Esophagus muscularis mucosa (tissue), 4 donors: ENCODE data around the gene GKN2. TPM values are rescaled to one million over a fixed set of nuclear protein-coding genes. Genes with fewer than 3 reads are reported as not detected.
A peak's percentile ranks its signal among the peaks of the same experiment; 100 is the strongest.

Experiments
- DNase-seq: peaks from one replicate; pipeline ENCODE4 v3.0.0-alpha.2; 2017; ENCODE audit errors: extremely low spot score
- H3K27ac ChIP-seq, 4 donors: fragments of 200-600 bp; sonication (generic); replicated peaks in 1 of 4; 1 replicate in 3 of 4; 2 replicates in 1 of 4; pipeline ENCODE4 v1.5.1; 2016 to 2019; ENCODE audit warnings: mild to moderate bottlenecking in 1 of 4
- H3K27me3 ChIP-seq, 4 donors: fragments of 200-600 bp; sonication (generic); one replicate each; pipeline versions ENCODE4 v1.5.1 to v1.6.0; 2016 to 2019
- H3K36me3 ChIP-seq, 4 donors: fragments of 200-600 bp; sonication (generic); one replicate each; pipeline ENCODE4 v1.5.1; 2016 to 2019
- H3K4me1 ChIP-seq, 4 donors: fragments of 200-600 bp; sonication (generic); one replicate each; pipeline ENCODE4 v1.5.1; 2016 to 2019
- H3K4me3 ChIP-seq, 4 donors: fragments of 200-600 bp; sonication (generic); 1 replicate in 2 of 4; 2 replicates in 2 of 4; pipeline ENCODE4 v1.5.1; 2016 to 2019; ENCODE audit warnings: mild to moderate bottlenecking in 4 of 4, moderate library complexity in 1 of 4
- H3K9me3 ChIP-seq, 4 donors: fragments of 200-600 bp; sonication (generic); 1 replicate in 3 of 4; 2 replicates in 1 of 4; pipeline ENCODE4 v1.5.1; 2016 to 2019
- EP300 ChIP-seq: sonication (generic); formaldehyde crosslinking; IDR thresholded peaks from one replicate; pipeline ENCODE4 v1.6.1; 2017; ENCODE audit warnings: antibody characterized with exemption
- POLR2A ChIP-seq: fragments of 450-650 bp; IDR thresholded peaks from one replicate; pipeline ENCODE4 v1.6.1; 2017; ENCODE audit warnings: antibody characterized with exemption, moderate library complexity, mild to moderate bottlenecking, low read depth
- POLR2AphosphoS5 ChIP-seq, 2 donors: sonication (generic); formaldehyde crosslinking; IDR thresholded peaks; one replicate each; pipeline ENCODE4 v1.6.1; 2017; ENCODE audit warnings: antibody characterized with exemption in 2 of 2
- WGBS: methylation state at CpG from one replicate; pipeline ENCODE4 v1.1.5; 2018; 5-methylcytosine and 5-hydroxymethylcytosine counted together
- intact Hi-C: fragments of 100-400 bp; cut with DNase I; formaldehyde crosslinking; loops from one replicate; pipeline ENCODE4 v1.15.1; 2023
- total RNA-seq, 4 donors: library from RNA; depleted of rRNA; stranded (reverse); fragments of >200 nt; gene quantifications; one replicate each; pipeline versions ENCODE4 v1.1.0 to v1.2.1, GENCODE V29; 2016
- TF ChIP-seq, protein P1 (sequence below), 3 experiments: fragments of 200-600 bp in 2 of 3; fragments of 450-650 bp in 1 of 3; sonication (generic) in 2 of 3; IDR thresholded peaks; one replicate each; pipeline ENCODE4 v1.5.1; 2017 to 2019; ENCODE audit warnings: antibody characterized with exemption in 3 of 3, mild to moderate bottlenecking in 2 of 3, moderate library complexity in 1 of 3

Gene GKN2
- total RNA-seq, 4 donors from 2014 or later, result not detected

DNA sequence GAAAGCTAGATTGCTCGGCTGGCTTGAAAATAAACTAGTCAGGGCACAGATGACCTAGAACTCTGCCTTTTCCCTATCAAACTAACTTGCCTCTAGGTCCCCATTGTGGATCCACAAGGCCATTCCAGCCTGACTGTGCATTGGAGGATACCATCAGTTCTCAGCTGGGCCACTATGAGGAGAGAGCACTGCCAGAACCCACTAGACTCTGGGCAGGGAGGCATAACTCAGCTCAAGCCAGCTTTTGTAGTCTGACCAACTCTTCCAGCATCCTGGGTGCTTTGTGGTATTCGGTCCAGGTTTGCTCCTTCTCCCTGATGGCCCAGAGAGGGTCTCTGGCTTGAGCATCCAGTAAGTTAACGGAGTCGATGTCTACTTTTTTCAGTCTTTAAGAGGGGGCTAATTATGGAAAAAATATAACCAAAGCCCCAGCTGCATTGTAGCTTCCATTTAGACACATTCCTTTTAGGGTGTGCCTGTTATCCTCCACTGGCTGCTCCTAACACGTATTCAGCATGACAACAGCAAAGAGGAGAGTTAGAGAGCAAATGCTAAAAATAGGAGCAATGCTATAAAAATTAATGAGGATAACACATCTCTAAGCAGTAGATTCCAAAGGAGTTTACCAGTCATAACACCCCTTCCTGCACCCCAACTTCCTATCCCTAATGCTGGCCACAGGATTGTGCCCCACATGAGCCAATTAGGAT, 15.2 kb downstream of the GKN2 start:
- TF ChIP-seq POLR2A (no peak), POLR2AphosphoS5 (IDR thresholded peaks at IDR 0.05) (no peak)
- Histone ChIP-seq H3K4me1 (peaks cover 0 to 5% (median 0%) of the 10 kb centered on the region in 4 donors), H3K9me3 (no peaks in the 10 kb centered on the region), H3K27me3 (no peaks in the 10 kb centered on the region), H3K36me3 (no peaks in the 10 kb centered on the region), H3K4me3 (no peak overlapping the region), H3K27ac (no peak overlapping the region)
- WGBS, result 83% methylated on average over 5 of the region's 5 CpGs
- DNase-seq, result peak; percentile 45
- intact Hi-C loops, result no loop called here

DNA sequence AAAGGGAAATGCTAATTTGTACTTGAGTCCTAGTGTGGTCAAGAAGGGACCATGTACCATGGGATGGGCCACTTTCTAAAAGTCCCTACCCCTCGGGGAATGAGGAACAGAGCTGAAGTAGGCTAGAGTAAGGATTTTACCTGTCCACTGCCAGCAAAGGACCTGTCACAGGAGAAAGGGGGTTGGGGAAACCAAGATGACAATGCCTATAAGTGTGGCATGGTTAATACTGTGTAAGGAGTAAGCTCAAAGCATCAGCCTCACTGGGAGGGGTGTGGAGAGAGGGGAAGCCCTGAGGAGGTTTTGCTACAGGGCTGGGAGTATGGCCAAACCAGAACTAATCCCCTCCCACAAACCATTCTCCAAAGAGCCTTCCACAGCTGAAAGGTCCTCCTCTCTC, 15.8 kb downstream of the GKN2 start:
- H3K27ac ChIP-seq, result no peak overlapping the region
- no peak for TF ChIP-seq EP300
- no peak for TF ChIP-seq POLR2A
- TF ChIP-seq POLR2AphosphoS5 (IDR thresholded peaks at IDR 0.05), result no peak
- TF ChIP-seq, protein P1, sequence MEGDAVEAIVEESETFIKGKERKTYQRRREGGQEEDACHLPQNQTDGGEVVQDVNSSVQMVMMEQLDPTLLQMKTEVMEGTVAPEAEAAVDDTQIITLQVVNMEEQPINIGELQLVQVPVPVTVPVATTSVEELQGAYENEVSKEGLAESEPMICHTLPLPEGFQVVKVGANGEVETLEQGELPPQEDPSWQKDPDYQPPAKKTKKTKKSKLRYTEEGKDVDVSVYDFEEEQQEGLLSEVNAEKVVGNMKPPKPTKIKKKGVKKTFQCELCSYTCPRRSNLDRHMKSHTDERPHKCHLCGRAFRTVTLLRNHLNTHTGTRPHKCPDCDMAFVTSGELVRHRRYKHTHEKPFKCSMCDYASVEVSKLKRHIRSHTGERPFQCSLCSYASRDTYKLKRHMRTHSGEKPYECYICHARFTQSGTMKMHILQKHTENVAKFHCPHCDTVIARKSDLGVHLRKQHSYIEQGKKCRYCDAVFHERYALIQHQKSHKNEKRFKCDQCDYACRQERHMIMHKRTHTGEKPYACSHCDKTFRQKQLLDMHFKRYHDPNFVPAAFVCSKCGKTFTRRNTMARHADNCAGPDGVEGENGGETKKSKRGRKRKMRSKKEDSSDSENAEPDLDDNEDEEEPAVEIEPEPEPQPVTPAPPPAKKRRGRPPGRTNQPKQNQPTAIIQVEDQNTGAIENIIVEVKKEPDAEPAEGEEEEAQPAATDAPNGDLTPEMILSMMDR (IDR thresholded peaks at IDR 0.05), result no peak
- 75% methylated on average over 1 of the region's 1 CpG for WGBS
- no peak overlapping the region for H3K4me3 ChIP-seq
- no peaks in the 10 kb centered on the region for H3K36me3 ChIP-seq
- peak; percentile 62 for DNase-seq
- no peaks in the 10 kb centered on the region for H3K27me3 ChIP-seq
- no peaks in the 10 kb centered on the region for H3K9me3 ChIP-seq
- intact Hi-C loops, result no loop called here
- H3K4me1 ChIP-seq, result peaks cover 0 to 5% (median 0%) of the 10 kb centered on the region in 4 donors

DNA sequence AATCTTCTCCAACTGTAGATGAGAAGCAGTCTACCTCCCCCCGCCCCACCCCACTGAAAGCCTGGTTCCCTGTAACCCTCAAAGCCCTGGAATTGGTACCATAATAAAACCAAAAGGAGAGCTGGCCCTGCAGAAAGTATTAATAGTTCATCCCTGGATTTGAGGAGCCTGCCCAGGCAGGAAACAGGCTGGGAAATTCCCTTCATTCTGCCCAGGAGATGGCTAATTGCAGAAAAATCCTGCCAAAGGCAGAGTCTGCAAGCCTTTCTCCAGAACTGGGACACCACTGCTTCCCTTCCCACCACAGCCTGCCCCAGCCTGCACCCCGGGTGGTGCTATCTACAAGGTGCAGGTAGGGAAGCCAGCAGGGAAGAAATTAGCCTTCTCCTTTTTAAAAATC, 16.3 kb downstream of the GKN2 start:
- intact Hi-C loops, result no loop called here
- TF ChIP-seq POLR2AphosphoS5 (IDR thresholded peaks at IDR 0.05) (no peak), EP300 (no peak), POLR2A (no peak)
- TF ChIP-seq, protein P1 (IDR thresholded peaks at IDR 0.05), result no peak
- Histone ChIP-seq H3K4me3 (no peak overlapping the region), H3K27ac (no peak overlapping the region), H3K9me3 (no peaks in the 10 kb centered on the region), H3K27me3 (no peaks in the 10 kb centered on the region), H3K36me3 (no peaks in the 10 kb centered on the region), H3K4me1 (peaks cover 0 to 5% (median 0%) of the 10 kb centered on the region in 4 donors)
- peak; percentile 77 for DNase-seq
- 65% methylated on average over 2 of the region's 2 CpGs for WGBS

DNA sequence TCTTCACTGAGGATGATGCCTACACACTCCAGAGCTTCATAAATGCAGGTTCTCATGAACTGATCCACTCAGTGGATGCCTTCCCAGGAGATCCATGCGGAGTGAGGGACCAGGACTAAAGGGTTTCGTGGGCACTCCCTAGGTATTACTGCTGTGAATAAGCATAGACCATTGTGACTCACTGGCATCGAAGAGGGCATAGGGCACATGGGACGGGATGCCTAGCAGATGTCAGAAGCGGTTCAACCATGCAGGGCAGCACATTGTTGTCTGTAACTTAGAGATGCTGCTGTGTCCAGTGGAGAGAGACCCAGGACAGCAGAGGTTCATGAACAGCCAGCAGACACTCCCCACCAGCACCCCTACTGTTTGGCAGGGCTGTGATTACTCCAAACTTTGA, 17.2 kb downstream of the GKN2 start:
- Histone ChIP-seq H3K4me1 (peaks cover 0 to 5% (median 0%) of the 10 kb centered on the region in 4 donors), H3K36me3 (no peaks in the 10 kb centered on the region), H3K27ac (no peak overlapping the region), H3K27me3 (no peaks in the 10 kb centered on the region), H3K4me3 (no peak overlapping the region), H3K9me3 (no peaks in the 10 kb centered on the region)
- DNase-seq, result peak; percentile 80
- intact Hi-C loops, result no loop called here
- TF ChIP-seq EP300 (no peak), POLR2A (no peak), POLR2AphosphoS5 (IDR thresholded peaks at IDR 0.05) (no peak)
- TF ChIP-seq, protein P1 (IDR thresholded peaks at IDR 0.05), result no peak
- 100% methylated on average over 5 of the region's 5 CpGs for WGBS

DNA sequence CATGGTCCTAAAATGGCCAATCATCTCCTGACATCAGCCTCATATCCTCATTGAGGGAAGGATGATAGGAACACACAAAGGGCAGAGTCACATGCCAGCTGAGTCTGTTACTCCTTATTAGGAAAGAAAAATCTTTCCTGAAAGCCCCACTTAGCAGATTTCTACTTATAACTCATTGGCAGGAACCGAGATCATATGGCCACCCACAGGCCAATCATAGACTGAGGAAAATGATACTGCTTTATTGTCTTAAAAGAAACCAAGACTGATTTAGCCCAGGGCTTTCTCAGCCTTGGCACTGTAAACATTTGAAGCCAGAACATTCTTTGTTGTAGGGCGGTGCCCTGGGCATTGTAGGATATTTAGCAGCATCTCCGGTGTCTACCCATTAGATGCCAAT, 18.7 kb downstream of the GKN2 start:
- H3K4me1 ChIP-seq, result peaks cover 0 to 5% (median 0%) of the 10 kb centered on the region in 4 donors
- no peaks in the 10 kb centered on the region for H3K36me3 ChIP-seq
- peak; percentile 47 for DNase-seq
- H3K9me3 ChIP-seq, result no peaks in the 10 kb centered on the region
- intact Hi-C loops, result no loop called here
- H3K4me3 ChIP-seq, result no peak overlapping the region
- H3K27me3 ChIP-seq, result no peaks in the 10 kb centered on the region
- TF ChIP-seq POLR2A (no peak), POLR2AphosphoS5 (IDR thresholded peaks at IDR 0.05) (no peak), EP300 (no peak)
- TF ChIP-seq, protein P1 (IDR thresholded peaks at IDR 0.05), result no peak
- no peak overlapping the region for H3K27ac ChIP-seq
- WGBS, result 91% methylated on average over 3 of the region's 3 CpGs
